Naive thymus-derived CD8-positive, alpha-beta T cell (primary cell): ENCODE measurements around the gene ZFAND4. TPM values are rescaled to one million over a fixed set of nuclear protein-coding genes. Genes with fewer than 3 reads are reported as not detected.
"Not testable (repeated sequence)": the region's sequence is repeated elsewhere in the genome, so short reads cannot be mapped to it uniquely, and the experiment has no call there.

Experiments used
- ATAC-seq, 2 donors: fragments of 150-1000 bp; cut with Tn5 transposase in 1 of 2; sonication (Bioruptor Pico), chemical (Tn5 transposase) in 1 of 2; 1 replicate in 1 of 2; 2 replicates in 1 of 2; pipeline ENCODE4 v1.10.0; 2021; ENCODE audit warnings: mild to moderate bottlenecking in 2 of 2, moderate library complexity in 2 of 2
- POLR2A ChIA-PET: fragments of 350-600 bp; sonication (Branson Sonifier 250); formaldehyde crosslinking; loops from one replicate; lab custom pipeline; 2021; ENCODE audit warnings: antibody characterized with exemption; lab: Charles Lee
- DNase-seq, 10 donors: peaks; one replicate each; pipeline versions ENCODE4 v3.0.0 to v3.0.0-alpha.2; 2020 to 2022
- H3K27ac Mint-ChIP-seq, 10 donors: one replicate each; pipeline ENCODE4 v1.8.0; 2020 to 2022; ENCODE audit warnings: mild to moderate bottlenecking in 10 of 10, mixed read lengths in 10 of 10, moderate library complexity in 4 of 10, inconsistent platforms in 1 of 10
- H3K27me3 Mint-ChIP-seq, 5 donors: one replicate each; pipeline ENCODE4 v1.8.0; 2021 to 2022; ENCODE audit warnings: mixed read lengths in 5 of 5
- H3K36me3 Mint-ChIP-seq, 3 donors: one replicate each; pipeline ENCODE4 v1.8.0; 2020 to 2022; ENCODE audit warnings: mixed read lengths in 3 of 3, mild to moderate bottlenecking in 2 of 3, inconsistent platforms in 1 of 3
- H3K4me1 Mint-ChIP-seq, 4 donors: one replicate each; pipeline ENCODE4 v1.8.0; 2021 to 2022; ENCODE audit warnings: mixed read lengths in 4 of 4
- H3K4me3 Mint-ChIP-seq, 10 donors: one replicate each; pipeline ENCODE4 v1.8.0; 2020 to 2022; ENCODE audit warnings: mild to moderate bottlenecking in 10 of 10, mixed read lengths in 10 of 10, moderate library complexity in 6 of 10, inconsistent platforms in 1 of 10
- H3K9me3 Mint-ChIP-seq, 9 donors: one replicate each; pipeline ENCODE4 v1.8.0; 2020 to 2022; ENCODE audit warnings: mixed read lengths in 9 of 9, mild to moderate bottlenecking in 3 of 9, inconsistent platforms in 1 of 9, moderate library complexity in 1 of 9
- polyA plus RNA-seq, 3 donors: library from polyadenylated mRNA; unstranded; fragments of 300-500 nt; fragmentation: Illumina TruSeq; gene quantifications; one replicate each; pipeline ENCODE4 v1.2.3, GENCODE V29; 2021
- total RNA-seq, 8 experiments: library from RNA in 2 of 8; stranded (reverse) in 2 of 8; gene quantifications; one replicate each; pipeline ENCODE4 v1.2.3 and lab custom pipeline; 2021 to 2026

Gene ZFAND4
- total and polyA plus RNA-seq, 5 experiments from 2014 or later: 14.8 to 32.2 (median 28.9) TPM

GRCh38 chr10:45582386-45582781 lies 90.2 kb downstream of the ZFAND4 start:
- Mint-ChIP-seq H3K9me3 (peaks cover 4 to 19% (median 10%) of the 10 kb centered on the region in 9 donors), H3K27ac (peak overlapping the region in 9 of 10 donors; percentile 37 to 97 (median 79)), H3K4me3 (peak overlapping the region in 6 of 10 donors; percentile 1 to 96 (median 26)), H3K4me1 (peaks cover 19 to 50% (median 43%) of the 10 kb centered on the region in 4 donors), H3K27me3 (no peaks in the 10 kb centered on the region), H3K36me3 (peaks cover 3 to 22% (median 21%) of the 10 kb centered on the region in 3 donors)
- DNase-seq (no peak), ATAC-seq (no peak)
- POLR2A ChIA-PET: no interaction called here

GRCh38 chr10:45581582-45582385 lies 90.8 kb downstream of the ZFAND4 start:
- peak in 1 of 2 donors; percentile 28 for ATAC-seq

GRCh38 chr10:45581216-45581549 lies 91.4 kb downstream of the ZFAND4 start:
- H3K9me3 Mint-ChIP-seq: peaks cover 0 to 14% (median 8%) of the 10 kb centered on the region in 9 donors
- peaks cover 19 to 50% (median 44%) of the 10 kb centered on the region in 4 donors for H3K4me1 Mint-ChIP-seq
- H3K27me3 Mint-ChIP-seq: no peaks in the 10 kb centered on the region
- POLR2A ChIA-PET: interaction anchor here (0.5 to 1.4 kb wide), 4 partner anchors 9 to 162 kb away, joined by 3 to 16 read pairs (median 4); no protein-coding TSS in a partner anchor
- peak overlapping the region; percentile 93 to 97 (median 96) for H3K27ac Mint-ChIP-seq
- DNase-seq (no peak), ATAC-seq (peak; percentile 56 to 64)
- peaks cover 0 to 16% (median 14%) of the 10 kb centered on the region in 3 donors for H3K36me3 Mint-ChIP-seq
- H3K4me3 Mint-ChIP-seq: peak overlapping the region; percentile 91 to 97 (median 93)

More at GRCh38 chr10:45581582-45582385, 90.8 kb downstream of the ZFAND4 start:
- DNase-seq: no peak
- H3K36me3 Mint-ChIP-seq: peaks cover under 1 to 18% (median 18%) of the 10 kb centered on the region in 3 donors
- no peaks in the 10 kb centered on the region for H3K27me3 Mint-ChIP-seq
- peaks cover 2 to 16% (median 8%) of the 10 kb centered on the region in 9 donors for H3K9me3 Mint-ChIP-seq
- peak overlapping the region; percentile 43 to 97 (median 94) for H3K27ac Mint-ChIP-seq
- peak overlapping the region; percentile 24 to 96 (median 91) for H3K4me3 Mint-ChIP-seq
- H3K4me1 Mint-ChIP-seq: peaks cover 19 to 51% (median 44%) of the 10 kb centered on the region in 4 donors
- POLR2A ChIA-PET: interaction anchor here (1.4 kb wide), 1 partner anchor 12 kb away, joined by 16 read pairs; no protein-coding TSS in a partner anchor

DNA sequence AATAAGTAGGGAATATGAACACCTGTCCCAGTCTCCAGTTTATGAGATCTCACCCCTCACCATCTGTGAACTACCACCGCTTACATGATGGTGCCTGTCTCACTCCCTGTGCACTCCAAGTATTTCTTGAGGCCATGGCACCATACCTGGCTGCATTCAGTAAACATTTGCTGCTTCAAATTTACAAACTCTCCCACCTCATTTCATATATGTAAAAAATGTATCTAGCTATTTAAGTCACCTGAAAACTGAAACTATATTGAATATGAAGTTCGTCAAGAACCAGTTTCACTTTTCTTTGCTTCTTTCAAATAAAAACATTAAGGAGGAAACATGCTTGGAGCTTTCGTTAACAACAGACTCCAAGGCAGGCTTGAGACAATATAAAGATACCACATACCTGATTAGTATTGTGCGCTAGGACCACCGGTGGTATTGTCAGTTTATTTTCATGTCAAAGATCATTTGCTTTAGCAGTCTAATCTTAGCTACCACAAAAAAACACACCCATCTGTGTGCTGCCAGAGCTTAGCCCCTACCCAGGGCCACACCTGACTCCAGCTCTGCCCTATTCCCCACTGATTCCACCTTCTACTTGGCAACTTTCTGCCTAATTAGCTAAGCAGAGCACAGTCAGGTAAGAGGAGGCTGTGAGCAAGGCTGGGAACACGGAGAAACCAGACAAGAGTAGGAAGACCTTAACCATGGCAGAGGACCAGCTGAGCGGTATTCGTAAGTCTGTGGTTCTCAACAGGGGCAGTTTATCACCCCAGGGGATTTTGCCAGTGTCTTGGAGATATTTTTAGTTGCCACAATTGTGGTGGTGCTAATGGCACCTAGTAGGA lies 92.0 kb downstream of the ZFAND4 start:
- Mint-ChIP-seq H3K4me3 (peak overlapping the region; percentile 91 to 97 (median 93)), H3K4me1 (peaks cover 19 to 47% (median 44%) of the 10 kb centered on the region in 4 donors)
- DNase-seq: peak in 3 of 10 donors; percentile 30 to 47 (median 33)

DNA sequence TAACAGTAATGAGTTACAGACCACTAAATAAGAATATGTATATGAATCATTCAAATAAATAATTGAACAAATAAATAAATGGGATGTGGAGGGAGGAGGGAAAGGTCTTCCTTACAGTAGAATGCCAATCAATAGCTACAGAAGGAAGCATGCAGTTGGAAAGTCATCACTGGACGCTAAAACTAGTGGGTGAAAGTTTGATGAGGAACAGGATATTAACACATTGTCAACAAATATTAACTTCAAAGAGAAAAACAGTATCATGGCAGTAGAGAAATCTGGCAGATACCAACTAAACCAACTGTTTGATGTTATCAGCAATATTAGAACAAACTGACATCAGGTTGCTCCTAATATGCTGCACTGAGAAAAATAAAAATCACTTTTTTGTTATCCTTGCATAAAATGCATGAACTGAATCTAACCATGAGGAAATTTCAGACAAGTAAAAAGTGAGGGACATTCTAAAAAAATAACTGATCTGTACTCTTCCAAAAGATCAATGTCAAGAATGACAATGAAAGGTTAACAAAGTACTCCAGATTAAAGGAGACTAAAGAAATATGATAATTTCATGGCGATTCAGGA lies 94.1 kb downstream of the ZFAND4 start:
- peak overlapping the region in 4 of 10 donors; percentile 3 to 96 (median 50) for H3K4me3 Mint-ChIP-seq
- POLR2A ChIA-PET: no interaction called here

More for the DNA sequence above, 92.0 kb downstream of the ZFAND4 start:
- ATAC-seq: peak; percentile 65 to 76
- POLR2A ChIA-PET: interaction anchor here (0.5 to 1.4 kb wide), 6 partner anchors 9 to 579 kb away, joined by 3 to 16 read pairs (median 4); partner anchors contain the start of gene ZFAND4
- Mint-ChIP-seq H3K9me3 (peaks cover 0 to 14% (median 5%) of the 10 kb centered on the region in 9 donors), H3K27ac (peak overlapping the region; percentile 93 to 97 (median 96)), H3K36me3 (peaks cover 0 to 16% (median 14%) of the 10 kb centered on the region in 3 donors), H3K27me3 (no peaks in the 10 kb centered on the region)

GRCh38 chr10:45575966-45576597 lies 96.5 kb downstream of the ZFAND4 start:
- POLR2A ChIA-PET: no interaction called here
- Mint-ChIP-seq H3K27me3 (no peaks in the 10 kb centered on the region), H3K4me1 (peaks cover 22 to 41% (median 27%) of the 10 kb centered on the region in 4 donors), H3K4me3 (no peak overlapping the region), H3K27ac (no peak overlapping the region), H3K36me3 (peaks cover 5 to 8% (median 6%) of the 10 kb centered on the region in 3 donors), H3K9me3 (peaks cover 0 to 5% (median 0%) of the 10 kb centered on the region in 9 donors)
- DNase-seq (no peak), ATAC-seq (no peak)

More for the DNA sequence above, 94.1 kb downstream of the ZFAND4 start:
- no peaks in the 10 kb centered on the region for H3K27me3 Mint-ChIP-seq
- H3K4me1 Mint-ChIP-seq: peaks cover 13 to 43% (median 36%) of the 10 kb centered on the region in 4 donors
- H3K9me3 Mint-ChIP-seq: no peaks in the 10 kb centered on the region
- peaks cover 0 to 2% (median 1%) of the 10 kb centered on the region in 3 donors for H3K36me3 Mint-ChIP-seq
- no peak for DNase-seq
- ATAC-seq: no peak
- H3K27ac Mint-ChIP-seq: peak overlapping the region in 5 of 10 donors; percentile 2 to 97 (median 93)

GRCh38 chr10:45575032-45575761 lies 97.4 kb downstream of the ZFAND4 start:
- not testable (repeated sequence) for H3K27me3 Mint-ChIP-seq, H3K9me3 Mint-ChIP-seq, H3K4me3 Mint-ChIP-seq, H3K27ac Mint-ChIP-seq, ATAC-seq, DNase-seq, H3K36me3 Mint-ChIP-seq
- H3K4me1 Mint-ChIP-seq: peaks cover 16 to 33% (median 23%) of the 10 kb centered on the region in 4 donors
- POLR2A ChIA-PET: interaction anchor here (0.9 kb wide), 1 partner anchor 25 kb away, joined by 8 read pairs; no protein-coding TSS in a partner anchor

- H3K4me3 Mint-ChIP-seq: no peak overlapping the region
- peaks cover 0 to 5% (median 2%) of the 10 kb centered on the region in 9 donors for H3K9me3 Mint-ChIP-seq
- H3K27ac Mint-ChIP-seq: no peak overlapping the region
- ATAC-seq (no peak), DNase-seq (no peak)
- H3K4me1 Mint-ChIP-seq: peaks cover 25 to 40% (median 40%) of the 10 kb centered on the region in 4 donors
- peaks cover 10 to 23% (median 12%) of the 10 kb centered on the region in 3 donors for H3K36me3 Mint-ChIP-seq
- H3K27me3 Mint-ChIP-seq: no peaks in the 10 kb centered on the region
- POLR2A ChIA-PET: no interaction called here
Observed at GRCh38 chr10:45569471-45569870, 103.1 kb downstream of the ZFAND4 start.

GRCh38 chr10:45566415-45566814 lies 106.2 kb downstream of the ZFAND4 start:
- ATAC-seq (no peak), DNase-seq (no peak)
- peaks cover 0 to 2% (median 0%) of the 10 kb centered on the region in 9 donors for H3K9me3 Mint-ChIP-seq

More at GRCh38 chr10:45566415-45566814, 106.2 kb downstream of the ZFAND4 start:
- Mint-ChIP-seq H3K4me3 (no peak overlapping the region), H3K27ac (peak overlapping the region in 1 of 10 donors; percentile 12), H3K4me1 (peaks cover 22 to 62% (median 52%) of the 10 kb centered on the region in 4 donors), H3K36me3 (peaks cover 7 to 18% (median 8%) of the 10 kb centered on the region in 3 donors), H3K27me3 (no peaks in the 10 kb centered on the region)
- POLR2A ChIA-PET: no interaction called here
